ENCODE data around the gene INKA2. TPM values are rescaled to one million over a fixed set of nuclear protein-coding genes. Genes with fewer than 3 reads are reported as not detected.

Gene INKA2
- total and polyA plus RNA-seq, 4 donors, result 0.26 to 0.67 (median 0.52) TPM

DNA sequence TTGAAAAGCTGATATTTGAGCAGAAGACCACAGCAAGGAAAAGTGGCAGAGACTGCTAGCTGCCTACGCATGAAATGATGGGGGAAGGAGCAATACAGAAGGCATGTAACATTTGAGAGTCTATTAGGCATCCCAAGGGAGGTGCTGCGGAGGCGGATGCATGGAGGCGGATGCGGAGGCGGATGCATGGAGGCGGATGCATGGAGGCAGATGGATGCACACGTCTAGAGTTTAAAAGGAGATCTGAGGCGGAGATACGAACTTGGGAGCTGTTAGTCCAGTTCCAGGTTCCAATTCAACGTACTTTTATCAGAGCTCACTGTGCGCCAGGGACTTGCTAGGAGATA lies 15.8 kb upstream of the INKA2 start:
- peaks cover 1 to 22% (median 15%) of the 10 kb centered on the region in 4 donors for H3K4me1 ChIP-seq (ENCODE audit: control insufficient read depth in 4 of 4, insufficient read depth in 4 of 4, low read length in 3 of 4)
- no peak for TF ChIP-seq GABPA (IDR thresholded peaks at IDR 0.05 in 1 of 2, conservative IDR thresholded peaks at IDR 0.05 in 1 of 2)
- TF ChIP-seq FOXA2 (IDR thresholded peaks at IDR 0.05), result no peak
- TF ChIP-seq, protein P1, sequence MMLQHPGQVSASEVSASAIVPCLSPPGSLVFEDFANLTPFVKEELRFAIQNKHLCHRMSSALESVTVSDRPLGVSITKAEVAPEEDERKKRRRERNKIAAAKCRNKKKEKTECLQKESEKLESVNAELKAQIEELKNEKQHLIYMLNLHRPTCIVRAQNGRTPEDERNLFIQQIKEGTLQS (IDR thresholded peaks at IDR 0.05), result no peak
- H3K4me3 ChIP-seq (ENCODE audit: low read depth in 1 of 3, low read length in 3 of 3), result peak overlapping the region; percentile 78 to 99 (median 82)
- H3K36me3 ChIP-seq (ENCODE audit: control insufficient read depth in 4 of 4, insufficient read depth in 3 of 4, low read depth in 1 of 4, low read length in 3 of 4), result peaks cover 0 to 2% (median 0%) of the 10 kb centered on the region in 4 donors
- no peaks in the 10 kb centered on the region for H3K9me3 ChIP-seq (ENCODE audit: control insufficient read depth in 4 of 4, low read length in 3 of 4)
- DNase-seq (ENCODE audit: low spot score), result no peak
- H3K9ac ChIP-seq (ENCODE audit: low read depth in 1 of 2, low read length in 2 of 2), result peak overlapping the region; percentile 63 to 86
- H3K27me3 ChIP-seq (ENCODE audit: control insufficient read depth in 4 of 4, insufficient read depth in 4 of 4, low read length in 3 of 4), result no peaks in the 10 kb centered on the region
- peak overlapping the region; percentile 91 to 95 for H3K27ac ChIP-seq (ENCODE audit: low read depth in 1 of 2, low read length in 2 of 2)
- WGBS, result 5% methylated on average over 12 of the region's 12 CpGs

DNA sequence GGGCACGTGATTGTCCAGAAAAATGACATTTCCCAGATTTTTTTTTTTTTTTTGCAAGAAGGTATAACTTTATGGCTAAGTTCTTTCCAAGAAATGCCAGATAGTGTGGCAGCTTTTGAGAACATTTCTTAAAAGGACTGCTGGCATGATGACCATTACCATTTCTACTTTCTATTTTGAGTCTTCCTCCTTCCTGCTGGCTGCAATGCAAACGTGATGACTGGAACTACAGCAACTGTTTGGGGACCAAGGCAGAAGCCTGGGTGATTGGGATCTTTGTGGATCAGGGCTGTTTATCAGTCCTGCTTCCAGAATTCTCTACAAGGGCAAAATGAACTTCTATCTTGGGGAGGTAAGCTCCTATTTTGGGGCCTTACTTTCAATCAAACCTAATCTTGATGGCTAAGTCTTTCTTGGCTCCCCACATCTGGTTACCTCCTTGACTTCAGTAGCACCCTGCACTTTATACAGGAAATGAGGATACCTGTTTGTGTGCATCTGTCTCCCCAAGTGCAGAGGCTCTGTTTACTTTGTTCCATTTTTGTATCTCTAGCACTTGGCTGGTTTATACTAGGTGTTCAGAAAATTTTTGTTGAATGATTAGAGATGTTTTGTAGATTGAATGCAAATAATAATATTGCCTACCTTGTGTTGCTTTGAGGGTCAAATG lies 12.8 kb upstream of the INKA2 start:
- no peaks in the 10 kb centered on the region for H3K27me3 ChIP-seq (ENCODE audit: control insufficient read depth in 4 of 4, insufficient read depth in 4 of 4, low read length in 3 of 4)
- H3K36me3 ChIP-seq (ENCODE audit: control insufficient read depth in 4 of 4, insufficient read depth in 3 of 4, low read depth in 1 of 4, low read length in 3 of 4), result no peaks in the 10 kb centered on the region
- H3K9ac ChIP-seq (ENCODE audit: low read depth in 1 of 2, low read length in 2 of 2), result no peak overlapping the region
- 58% methylated on average over 2 of the region's 2 CpGs for WGBS
- no peak overlapping the region for H3K27ac ChIP-seq (ENCODE audit: low read depth in 1 of 2, low read length in 2 of 2)
- no peak for DNase-seq (ENCODE audit: low spot score)
- peaks cover 1 to 17% (median 13%) of the 10 kb centered on the region in 4 donors for H3K4me1 ChIP-seq (ENCODE audit: control insufficient read depth in 4 of 4, insufficient read depth in 4 of 4, low read length in 3 of 4)
- H3K4me3 ChIP-seq (ENCODE audit: low read depth in 1 of 3, low read length in 3 of 3), result no peak overlapping the region
- H3K9me3 ChIP-seq (ENCODE audit: control insufficient read depth in 4 of 4, low read length in 3 of 4), result no peaks in the 10 kb centered on the region
- TF ChIP-seq EGR1 (IDR thresholded peaks at IDR 0.05; ENCODE audit: low read depth in 2 of 2) (no peak), YY1 (IDR thresholded peaks at IDR 0.05) (no peak), SP1 (IDR thresholded peaks at IDR 0.05) (no peak), RXRA (IDR thresholded peaks at IDR 0.05) (no peak), GABPA (IDR thresholded peaks at IDR 0.05 in 1 of 2, conservative IDR thresholded peaks at IDR 0.05 in 1 of 2) (no peak)
- TF ChIP-seq, protein P2, sequence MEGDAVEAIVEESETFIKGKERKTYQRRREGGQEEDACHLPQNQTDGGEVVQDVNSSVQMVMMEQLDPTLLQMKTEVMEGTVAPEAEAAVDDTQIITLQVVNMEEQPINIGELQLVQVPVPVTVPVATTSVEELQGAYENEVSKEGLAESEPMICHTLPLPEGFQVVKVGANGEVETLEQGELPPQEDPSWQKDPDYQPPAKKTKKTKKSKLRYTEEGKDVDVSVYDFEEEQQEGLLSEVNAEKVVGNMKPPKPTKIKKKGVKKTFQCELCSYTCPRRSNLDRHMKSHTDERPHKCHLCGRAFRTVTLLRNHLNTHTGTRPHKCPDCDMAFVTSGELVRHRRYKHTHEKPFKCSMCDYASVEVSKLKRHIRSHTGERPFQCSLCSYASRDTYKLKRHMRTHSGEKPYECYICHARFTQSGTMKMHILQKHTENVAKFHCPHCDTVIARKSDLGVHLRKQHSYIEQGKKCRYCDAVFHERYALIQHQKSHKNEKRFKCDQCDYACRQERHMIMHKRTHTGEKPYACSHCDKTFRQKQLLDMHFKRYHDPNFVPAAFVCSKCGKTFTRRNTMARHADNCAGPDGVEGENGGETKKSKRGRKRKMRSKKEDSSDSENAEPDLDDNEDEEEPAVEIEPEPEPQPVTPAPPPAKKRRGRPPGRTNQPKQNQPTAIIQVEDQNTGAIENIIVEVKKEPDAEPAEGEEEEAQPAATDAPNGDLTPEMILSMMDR (IDR thresholded peaks at IDR 0.05; ENCODE audit: low read depth, low read length, missing input control), result no peak
- TF ChIP-seq, protein P3, sequence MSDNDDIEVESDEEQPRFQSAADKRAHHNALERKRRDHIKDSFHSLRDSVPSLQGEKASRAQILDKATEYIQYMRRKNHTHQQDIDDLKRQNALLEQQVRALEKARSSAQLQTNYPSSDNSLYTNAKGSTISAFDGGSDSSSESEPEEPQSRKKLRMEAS (IDR thresholded peaks at IDR 0.05), result no peak
- TF ChIP-seq, protein P4, sequence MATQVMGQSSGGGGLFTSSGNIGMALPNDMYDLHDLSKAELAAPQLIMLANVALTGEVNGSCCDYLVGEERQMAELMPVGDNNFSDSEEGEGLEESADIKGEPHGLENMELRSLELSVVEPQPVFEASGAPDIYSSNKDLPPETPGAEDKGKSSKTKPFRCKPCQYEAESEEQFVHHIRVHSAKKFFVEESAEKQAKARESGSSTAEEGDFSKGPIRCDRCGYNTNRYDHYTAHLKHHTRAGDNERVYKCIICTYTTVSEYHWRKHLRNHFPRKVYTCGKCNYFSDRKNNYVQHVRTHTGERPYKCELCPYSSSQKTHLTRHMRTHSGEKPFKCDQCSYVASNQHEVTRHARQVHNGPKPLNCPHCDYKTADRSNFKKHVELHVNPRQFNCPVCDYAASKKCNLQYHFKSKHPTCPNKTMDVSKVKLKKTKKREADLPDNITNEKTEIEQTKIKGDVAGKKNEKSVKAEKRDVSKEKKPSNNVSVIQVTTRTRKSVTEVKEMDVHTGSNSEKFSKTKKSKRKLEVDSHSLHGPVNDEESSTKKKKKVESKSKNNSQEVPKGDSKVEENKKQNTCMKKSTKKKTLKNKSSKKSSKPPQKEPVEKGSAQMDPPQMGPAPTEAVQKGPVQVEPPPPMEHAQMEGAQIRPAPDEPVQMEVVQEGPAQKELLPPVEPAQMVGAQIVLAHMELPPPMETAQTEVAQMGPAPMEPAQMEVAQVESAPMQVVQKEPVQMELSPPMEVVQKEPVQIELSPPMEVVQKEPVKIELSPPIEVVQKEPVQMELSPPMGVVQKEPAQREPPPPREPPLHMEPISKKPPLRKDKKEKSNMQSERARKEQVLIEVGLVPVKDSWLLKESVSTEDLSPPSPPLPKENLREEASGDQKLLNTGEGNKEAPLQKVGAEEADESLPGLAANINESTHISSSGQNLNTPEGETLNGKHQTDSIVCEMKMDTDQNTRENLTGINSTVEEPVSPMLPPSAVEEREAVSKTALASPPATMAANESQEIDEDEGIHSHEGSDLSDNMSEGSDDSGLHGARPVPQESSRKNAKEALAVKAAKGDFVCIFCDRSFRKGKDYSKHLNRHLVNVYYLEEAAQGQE (IDR thresholded peaks at IDR 0.05), result no peak

DNA sequence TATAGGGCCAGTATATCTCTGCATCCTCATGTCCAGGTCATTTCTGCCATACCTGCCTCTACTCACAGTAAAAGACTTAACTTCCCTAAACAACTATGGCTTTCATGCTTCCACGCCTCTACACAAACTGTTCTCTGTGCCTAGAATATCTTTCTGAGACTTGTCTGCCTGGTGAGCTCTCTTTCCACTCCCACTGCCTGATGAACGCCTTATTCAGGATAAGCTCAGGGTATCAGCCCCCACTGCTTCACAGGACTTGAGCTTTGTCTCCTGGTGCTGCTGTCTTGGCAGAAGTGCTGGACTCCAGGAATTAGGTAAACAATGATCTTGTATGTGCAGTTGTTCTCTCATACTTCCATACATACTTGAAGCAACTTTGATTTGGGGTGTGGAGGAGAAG lies 11.7 kb upstream of the INKA2 start:
- no peaks in the 10 kb centered on the region for H3K27me3 ChIP-seq (ENCODE audit: control insufficient read depth in 4 of 4, insufficient read depth in 4 of 4, low read length in 3 of 4)
- H3K36me3 ChIP-seq (ENCODE audit: control insufficient read depth in 4 of 4, insufficient read depth in 3 of 4, low read depth in 1 of 4, low read length in 3 of 4), result no peaks in the 10 kb centered on the region
- no peak overlapping the region for H3K27ac ChIP-seq (ENCODE audit: low read depth in 1 of 2, low read length in 2 of 2)
- TF ChIP-seq NR2F2 (IDR thresholded peaks at IDR 0.05), result no peak
- TF ChIP-seq SP1 (IDR thresholded peaks at IDR 0.05), result no peak
- TF ChIP-seq, protein P2 (IDR thresholded peaks at IDR 0.05; ENCODE audit: low read depth, low read length, missing input control), result no peak
- no peak for TF ChIP-seq TAF1 (conservative IDR thresholded peaks at IDR 0.05)
- TF ChIP-seq, protein P4 (IDR thresholded peaks at IDR 0.05), result no peak
- peaks cover 0 to 8% (median 5%) of the 10 kb centered on the region in 4 donors for H3K4me1 ChIP-seq (ENCODE audit: control insufficient read depth in 4 of 4, insufficient read depth in 4 of 4, low read length in 3 of 4)
- no peak for DNase-seq (ENCODE audit: low spot score)
- H3K9ac ChIP-seq (ENCODE audit: low read depth in 1 of 2, low read length in 2 of 2), result no peak overlapping the region
- H3K4me3 ChIP-seq (ENCODE audit: low read depth in 1 of 3, low read length in 3 of 3), result no peak overlapping the region
- H3K9me3 ChIP-seq (ENCODE audit: control insufficient read depth in 4 of 4, low read length in 3 of 4), result no peaks in the 10 kb centered on the region
- WGBS, result 89% methylated on average over 2 of the region's 2 CpGs
